GM12872 (cell line): ENCODE data around the gene APBA2.

Experiments
- CTCF ChIP-seq: IDR thresholded peaks from 3 replicates; pipeline ENCODE4 v1.5.1; 2011; ENCODE audit warnings: low read depth, mild to moderate bottlenecking, low read length, moderate library complexity; ENCODE audit not compliant: insufficient read depth

APBA2 gene

GRCh38 chr15:29048011-29048410 is 162.2 kb downstream of the APBA2 start:
- TF ChIP-seq CTCF, result no peak

- no peak for TF ChIP-seq CTCF
These were observed 165.1 kb downstream of the APBA2 start for GRCh38 chr15:29050870-29051269.

- TF ChIP-seq CTCF, result no peak
These were observed 165.6 kb downstream of the APBA2 start for GRCh38 chr15:29051422-29051821.

GRCh38 chr15:29053006-29053405 is 167.2 kb downstream of the APBA2 start:
- TF ChIP-seq CTCF, result no peak

- no peak for TF ChIP-seq CTCF
These were observed 167.9 kb downstream of the APBA2 start for GRCh38 chr15:29053661-29054131.

- TF ChIP-seq CTCF, result no peak
These were observed 168.6 kb downstream of the APBA2 start for GRCh38 chr15:29054171-29055045.

GRCh38 chr15:29055876-29056275 is 170.1 kb downstream of the APBA2 start:
- no peak for TF ChIP-seq CTCF
